Stimulated activated CD4-positive, alpha-beta T cell treated with anti-CD3 and anti-CD28 coated beads, Interleukin-15, amount 100 ng/mL, for 48 hours (primary cell): Measurements from ENCODE around the gene THEM5.

Experiments used
- DNase-seq, 2 donors: peaks; one replicate each; pipeline ENCODE4 v3.0.0-alpha.2; 2020; ENCODE audit warnings: low read depth in 2 of 2

Gene THEM5

DNA sequence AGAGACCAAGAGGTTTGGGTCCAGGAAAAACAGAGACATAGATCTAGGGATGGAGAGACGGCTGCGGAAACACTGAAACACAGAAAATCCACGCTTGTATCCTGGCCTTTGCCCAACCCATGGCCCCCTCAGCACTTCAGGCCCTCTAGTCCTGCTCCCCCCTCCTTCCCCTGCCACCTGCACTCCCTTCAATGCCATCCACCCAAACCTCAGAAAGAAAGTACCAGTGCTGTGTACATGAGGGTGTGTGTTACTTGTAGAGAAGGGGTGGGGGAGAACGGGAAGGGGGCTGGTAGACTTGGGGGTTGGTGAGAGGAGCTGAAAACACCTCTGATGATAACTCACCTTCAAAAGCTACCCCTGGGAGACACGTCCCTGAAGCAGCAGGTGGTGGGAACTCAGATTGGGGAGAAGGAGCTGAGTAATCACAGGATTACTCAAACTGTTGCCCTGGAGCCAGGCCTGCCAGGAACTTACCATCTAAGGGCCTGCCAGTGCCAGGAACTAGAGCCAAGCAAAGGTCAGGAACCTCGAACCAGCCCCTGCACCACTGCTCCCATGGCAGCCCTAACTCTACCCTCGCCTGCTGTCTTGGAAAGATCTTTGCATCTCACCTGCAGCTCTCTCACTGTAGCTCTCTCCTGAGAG lies 33.4 kb downstream of the THEM5 start:
- peak in 1 of 2 donors; percentile 52 for DNase-seq

DNA sequence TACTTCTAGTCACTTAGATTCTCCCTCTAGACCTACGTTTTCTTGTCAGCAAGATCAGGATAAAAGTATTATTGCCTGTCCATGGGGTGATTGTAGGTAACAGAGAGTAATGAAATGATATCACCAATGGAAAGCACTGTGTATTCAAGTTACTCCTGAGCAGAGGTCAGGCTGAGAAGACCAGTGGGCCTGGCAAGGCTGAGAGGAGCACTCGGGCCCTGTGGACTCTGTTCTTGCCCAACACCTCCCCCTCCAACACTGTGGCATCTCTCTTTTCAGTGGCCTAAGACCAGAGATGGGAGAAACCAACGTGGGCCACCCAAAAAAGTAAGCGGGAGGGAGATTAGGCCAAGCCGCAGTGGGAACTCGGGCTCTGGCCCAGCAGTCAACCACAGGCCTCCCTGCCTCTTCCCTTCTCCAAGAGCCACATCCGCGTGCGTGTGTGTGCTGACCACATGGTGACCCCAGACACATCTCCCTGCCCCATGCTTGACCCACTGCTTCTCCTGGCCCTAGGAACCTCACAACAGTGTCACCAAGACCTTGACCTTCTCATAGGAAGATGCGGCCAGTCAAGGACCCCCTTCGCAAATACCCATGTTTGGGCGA lies 34.2 kb downstream of the THEM5 start:
- DNase-seq = no peak

- DNase-seq = no peak
Observed at GRCh38 chr1:151817353-151817730, 36.2 kb downstream of the THEM5 start.

DNA sequence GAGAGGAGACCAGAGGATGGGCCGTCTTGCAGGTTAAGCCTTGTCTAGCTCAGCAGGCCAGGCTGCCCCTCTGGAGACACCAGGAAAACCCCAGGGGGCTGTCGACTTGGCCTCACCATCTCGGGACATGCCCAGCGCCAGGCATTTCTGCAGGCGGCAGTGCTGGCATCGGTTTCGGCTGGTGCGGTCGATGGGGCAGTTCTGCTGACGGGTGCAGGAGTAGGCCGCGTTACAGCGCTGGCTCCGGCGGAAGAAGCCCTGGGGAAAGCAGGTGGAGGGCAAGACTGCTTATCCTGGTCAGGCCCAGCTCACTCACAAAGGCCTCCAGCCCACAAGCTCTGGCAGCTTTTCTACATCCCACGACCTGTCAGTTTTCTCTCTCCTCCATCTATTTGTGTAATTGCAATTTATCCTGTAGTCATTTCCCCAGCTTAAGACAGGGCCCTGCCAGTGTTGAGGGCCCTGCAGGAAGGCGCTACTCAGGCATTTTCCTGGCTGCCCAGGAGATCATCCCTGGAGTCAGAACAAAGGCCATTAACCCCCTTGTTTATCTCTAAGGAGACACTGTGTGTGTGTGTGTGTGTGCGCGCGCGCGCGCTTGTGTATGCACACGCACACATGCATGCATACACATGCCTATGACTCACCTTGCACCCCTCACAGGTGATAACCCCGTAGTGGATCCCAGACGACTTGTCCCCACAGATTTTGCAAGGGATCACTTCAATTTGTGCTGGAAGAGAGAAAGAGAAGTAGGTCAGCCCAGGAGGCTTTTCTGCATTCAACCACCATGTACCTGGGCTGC lies 36.8 kb downstream of the THEM5 start:
- DNase-seq = no peak

DNA sequence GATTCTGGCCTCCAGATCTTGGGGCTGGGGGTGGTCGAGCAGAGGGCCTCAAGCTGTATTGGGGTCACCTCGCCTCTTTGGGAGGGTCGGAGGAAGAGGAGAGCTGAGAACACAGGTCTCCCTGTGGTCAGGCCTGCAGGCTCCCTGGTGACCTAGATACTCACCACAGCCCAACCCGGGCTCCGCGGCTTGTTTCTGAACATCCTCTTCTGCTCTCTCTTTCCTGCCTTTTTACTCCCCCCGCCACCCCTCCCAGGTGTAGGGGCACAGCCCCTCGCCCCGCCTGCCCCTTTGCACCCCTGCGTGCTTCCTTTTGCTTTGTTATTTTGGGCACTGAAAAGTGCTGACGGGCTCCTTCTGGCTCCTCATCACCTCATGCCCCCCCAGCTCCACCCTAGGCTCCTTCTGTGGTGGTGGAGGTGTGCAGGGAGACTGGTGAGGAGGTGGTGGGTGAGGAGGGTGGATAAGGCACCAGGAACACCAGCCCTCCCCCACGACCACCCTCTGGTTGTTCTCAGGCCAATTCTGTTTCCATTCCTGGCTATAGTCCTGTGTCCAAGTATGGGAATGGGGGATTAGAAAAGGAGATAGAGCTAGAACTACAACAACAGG lies 37.7 kb downstream of the THEM5 start:
- DNase-seq = no peak

GRCh38 chr1:151814971-151815545 lies 38.5 kb downstream of the THEM5 start:
- DNase-seq = no peak

DNA sequence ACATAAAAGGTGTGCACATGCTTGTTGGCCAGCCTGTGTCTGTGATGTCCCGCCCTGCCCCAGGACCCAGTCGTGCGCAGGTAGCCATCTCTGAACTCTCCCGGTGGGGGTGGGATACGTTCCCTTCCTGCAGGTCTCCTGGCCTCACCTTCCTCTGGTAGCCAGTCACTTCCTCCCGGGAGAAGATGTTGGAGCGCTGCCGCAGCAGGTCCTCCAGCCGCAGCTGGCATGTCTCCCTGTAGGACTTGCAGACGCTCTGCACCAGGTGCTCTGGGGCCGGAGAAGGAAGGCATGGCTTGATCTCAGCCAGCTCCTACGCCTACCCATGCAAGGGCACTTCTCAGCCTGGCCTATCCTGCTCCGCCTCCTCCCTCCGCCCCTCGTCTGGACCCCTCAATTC lies 39.1 kb downstream of the THEM5 start:
- no peak for DNase-seq

DNA sequence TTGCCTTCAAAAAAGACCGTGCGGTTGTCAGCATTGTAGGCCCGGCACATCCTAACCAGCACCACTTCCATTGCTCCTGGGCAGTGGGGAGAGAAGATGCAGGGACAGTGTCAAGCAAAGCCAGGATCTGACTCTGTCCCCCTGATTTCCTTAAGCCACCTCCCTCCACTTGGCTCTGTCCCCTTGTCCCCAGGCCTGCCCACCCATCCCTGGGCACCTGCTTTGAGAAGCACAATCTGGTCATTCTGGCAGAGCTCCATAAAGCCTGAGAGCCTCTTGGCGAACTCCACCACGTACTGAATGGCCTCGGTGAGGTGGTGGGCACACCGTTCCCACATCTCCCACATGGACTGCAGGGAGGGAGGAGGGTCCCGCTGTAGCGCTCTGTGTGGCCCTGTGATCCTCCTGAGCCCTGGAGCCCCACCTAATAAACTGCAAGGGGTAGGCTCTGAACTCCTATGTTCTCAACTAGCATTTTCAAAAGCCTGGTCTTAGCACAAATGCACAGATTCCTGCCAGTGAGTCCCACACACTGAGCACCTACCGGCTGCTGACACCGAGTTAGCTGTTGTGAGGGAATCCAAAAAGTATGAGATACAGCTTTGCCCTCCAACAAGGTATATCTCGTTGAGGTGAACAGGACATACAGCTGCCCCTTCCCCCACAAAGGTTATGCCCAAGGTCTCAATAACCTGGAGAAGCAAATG lies 40.1 kb downstream of the THEM5 start:
- DNase-seq = no peak

- DNase-seq = no peak
Observed at GRCh38 chr1:151811181-151811580, 42.3 kb downstream of the THEM5 start.

DNA sequence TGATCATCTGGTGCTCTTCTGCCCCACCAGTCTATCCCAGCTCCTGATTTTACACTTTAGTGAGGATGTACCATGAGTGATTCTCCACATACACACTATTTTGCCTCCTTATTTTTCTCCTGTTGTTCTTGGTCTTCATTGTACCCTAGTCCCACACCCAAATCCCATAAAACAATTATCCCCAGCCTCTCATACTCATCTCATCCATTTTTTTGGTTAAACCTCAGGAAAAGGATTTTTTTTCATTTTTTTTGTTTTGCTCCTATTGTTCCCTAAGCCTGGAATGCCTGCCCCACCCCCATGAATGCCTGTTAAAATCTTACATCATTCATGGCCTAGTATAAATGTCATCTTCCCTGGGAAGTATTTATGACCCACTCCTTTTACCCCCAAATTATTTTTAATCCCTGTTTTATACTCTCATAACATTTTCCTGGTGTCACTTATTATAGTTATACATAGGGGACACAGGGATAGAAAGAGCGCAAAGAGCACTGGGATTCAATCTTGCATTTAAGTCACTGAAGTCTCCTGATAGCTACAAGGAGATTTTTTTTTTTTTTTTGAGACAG lies 43.4 kb downstream of the THEM5 start:
- DNase-seq = no peak

- no peak for DNase-seq
Observed at GRCh38 chr1:151809290-151809984, 44.1 kb downstream of the THEM5 start.

DNA sequence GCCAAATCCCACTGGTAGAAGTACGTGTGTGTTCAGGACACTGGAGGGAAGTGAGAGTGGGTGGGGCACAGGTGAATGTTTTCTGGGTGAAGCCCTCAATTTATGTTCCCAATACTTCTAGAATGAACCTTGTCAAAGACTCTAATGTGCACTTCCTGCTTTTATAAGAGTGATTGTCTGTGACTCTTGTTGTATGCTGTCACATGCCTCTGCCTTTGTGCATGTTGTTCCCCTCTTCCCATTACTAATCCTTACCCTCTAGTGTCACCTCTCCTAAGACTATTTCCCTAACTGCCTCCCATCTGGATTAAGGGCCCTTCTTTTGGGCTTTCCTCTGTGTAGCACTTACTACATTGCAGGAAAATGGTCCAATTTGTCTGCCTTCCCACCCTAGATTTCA lies 45.7 kb downstream of the THEM5 start:
- DNase-seq = no peak

- no peak for DNase-seq
Observed at GRCh38 chr1:151807131-151807530, 46.4 kb downstream of the THEM5 start.

GRCh38 chr1:151806170-151806569 lies 47.3 kb downstream of the THEM5 start:
- DNase-seq = no peak

GRCh38 chr1:151805066-151805820 lies 48.3 kb downstream of the THEM5 start, which contains the start of gene LINGO4:
LINGO4 (minus strand) TSS chr1:151805419; CDS start chr1:151802704, 2,715 bp downstream.
- no peak for DNase-seq

GRCh38 chr1:151803915-151804314 lies 49.6 kb downstream of the THEM5 start:
- DNase-seq = no peak

DNA sequence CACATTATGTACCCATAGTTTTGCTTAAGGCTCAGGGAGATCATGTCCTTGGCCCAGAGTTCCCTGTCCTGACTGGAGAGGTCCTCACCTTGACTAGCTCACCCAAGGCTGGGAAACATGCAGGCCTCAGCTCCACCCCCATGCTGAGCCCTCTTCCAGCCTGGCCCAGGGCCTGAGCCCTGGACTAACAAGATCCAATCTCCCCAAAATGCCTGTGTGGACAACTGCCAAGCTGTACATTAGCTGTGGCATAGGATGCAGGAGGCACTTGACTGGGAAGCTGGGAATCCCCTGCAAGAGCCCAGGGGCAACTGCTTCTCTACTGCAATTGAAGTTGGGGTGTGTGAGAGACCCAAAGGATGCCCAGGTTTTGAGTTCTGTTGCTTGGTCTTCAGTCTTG lies 50.3 kb downstream of the THEM5 start:
- no peak for DNase-seq

GRCh38 chr1:151802372-151802771 lies 51.1 kb downstream of the THEM5 start:
- DNase-seq = no peak

GRCh38 chr1:151801846-151802245 lies 51.7 kb downstream of the THEM5 start:
- no peak for DNase-seq

- DNase-seq = no peak
Observed at GRCh38 chr1:151801310-151801820, 52.1 kb downstream of the THEM5 start.
